HFF-Myc (cell line): ENCODE measurements around the gene ZNF516.

Source experiments
- DNase-seq: peaks from one replicate; pipeline ENCODE4 v3.0.0-alpha.2; 2011; ENCODE audit warnings: low read depth; ENCODE audit errors: extremely low read depth
- H3K4me3 ChIP-seq: replicated peaks from 2 replicates; pipeline ENCODE4 v1.5.1; 2011; ENCODE audit warnings: low read depth, mild to moderate bottlenecking, control low read depth, low read length
- CTCF ChIP-seq: IDR thresholded peaks from 2 replicates; pipeline ENCODE4 v1.5.1; 2012; ENCODE audit warnings: mild to moderate bottlenecking, low read depth, low read length, control low read depth; ENCODE audit errors: missing control alignments

ZNF516 gene

DNA sequence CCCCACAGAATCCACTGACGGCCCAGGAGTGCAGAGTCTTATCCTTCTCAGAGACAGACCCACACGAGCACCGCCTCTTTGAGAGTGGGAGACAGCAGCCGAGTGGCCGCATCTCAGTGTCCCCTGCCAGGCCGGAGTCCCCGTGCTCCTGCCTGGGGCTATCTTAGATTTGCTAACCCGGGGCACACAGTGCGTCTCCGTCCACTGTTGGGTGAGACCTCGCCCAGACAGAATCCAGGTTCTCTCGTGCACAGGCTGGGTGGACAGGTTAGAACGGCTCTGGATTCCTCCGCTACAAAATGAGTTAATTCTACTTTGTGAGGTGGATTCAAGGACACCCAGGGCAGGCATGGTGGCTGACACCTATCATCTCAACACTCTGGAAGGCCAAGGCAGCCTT, 88.3 kb downstream of the ZNF516 start:
- no peak for TF ChIP-seq CTCF

GRCh38 chr18:76405681-76406356, 89.2 kb downstream of the ZNF516 start:
- DNase-seq: no peak
- no peak overlapping the region for H3K4me3 ChIP-seq
- TF ChIP-seq CTCF: peak; percentile 55

More for the DNA sequence above, 88.3 kb downstream of the ZNF516 start:
- no peak for DNase-seq
- H3K4me3 ChIP-seq: no peak overlapping the region

- no peak for TF ChIP-seq CTCF
- no peak overlapping the region for H3K4me3 ChIP-seq
- no peak for DNase-seq
These were observed 89.8 kb downstream of the ZNF516 start for GRCh38 chr18:76405280-76405679.

GRCh38 chr18:76404345-76404831, 90.7 kb downstream of the ZNF516 start:
- DNase-seq: no peak

GRCh38 chr18:76402026-76402990, 92.7 kb downstream of the ZNF516 start:
- no peak for DNase-seq
- TF ChIP-seq CTCF: no peak
- no peak overlapping the region for H3K4me3 ChIP-seq

More at GRCh38 chr18:76404345-76404831, 90.7 kb downstream of the ZNF516 start:
- TF ChIP-seq CTCF: no peak
- H3K4me3 ChIP-seq: no peak overlapping the region

- TF ChIP-seq CTCF: no peak
- DNase-seq: no peak
These were observed 93.5 kb downstream of the ZNF516 start for GRCh38 chr18:76401498-76401897.

More at GRCh38 chr18:76401498-76401897, 93.5 kb downstream of the ZNF516 start:
- H3K4me3 ChIP-seq: no peak overlapping the region
